Smooth muscle cell (in vitro differentiated cells): ENCODE data around the gene ACAP1. TPM values are rescaled to one million over a fixed set of nuclear protein-coding genes. Genes with fewer than 3 reads are reported as not detected.
A peak's percentile ranks its signal among the peaks of the same experiment; 100 is the strongest.

ENCODE experiments used
- DNase-seq: peaks from one replicate; lab custom pipeline; 2025; ENCODE audit not compliant: unreplicated experiment; lab: John Stamatoyannopoulos, UW
- H2AFZ ChIP-seq: fragments of 200-600 bp; sonication (generic); 2 replicates; pipeline ENCODE4 v1.6.0; 2016; ENCODE audit warnings: antibody characterized with exemption, low read depth, mild to moderate bottlenecking
- H3F3A ChIP-seq: fragments of 200-600 bp; sonication (generic); 2 replicates; pipeline ENCODE4 v1.6.0; 2017; ENCODE audit warnings: antibody characterized with exemption, low read depth
- H3K27ac ChIP-seq: fragments of 200-600 bp; sonication (generic); 2 replicates; pipeline ENCODE4 v1.5.1; 2016; ENCODE audit warnings: low read depth, mild to moderate bottlenecking
- H3K27me3 ChIP-seq: fragments of 200-600 bp; sonication (generic); 2 replicates; pipeline ENCODE4 v1.6.1; 2016; ENCODE audit warnings: low read depth, mild to moderate bottlenecking
- H3K36me3 ChIP-seq: fragments of 200-600 bp; sonication (generic); 2 replicates; pipeline ENCODE4 v1.5.1; 2016; ENCODE audit warnings: low read depth
- H3K4me1 ChIP-seq: fragments of 200-600 bp; sonication (generic); 2 replicates; pipeline ENCODE4 v1.5.1; 2016; ENCODE audit warnings: low read depth
- H3K4me2 ChIP-seq: fragments of 200-600 bp; sonication (generic); 2 replicates; pipeline ENCODE4 v1.6.0; 2016; ENCODE audit warnings: mild to moderate bottlenecking
- H3K4me3 ChIP-seq: fragments of 200-600 bp; sonication (generic); 2 replicates; pipeline ENCODE4 v1.5.1; 2016; ENCODE audit warnings: mild to moderate bottlenecking
- H3K79me2 ChIP-seq: fragments of 200-600 bp; sonication (generic); 2 replicates; pipeline ENCODE4 v1.6.0; 2016; ENCODE audit warnings: low read depth, mild to moderate bottlenecking
- H3K9ac ChIP-seq: fragments of 200-600 bp; sonication (generic); 2 replicates; pipeline ENCODE4 v1.6.0; 2016; ENCODE audit warnings: low read depth
- H3K9me3 ChIP-seq: fragments of 200-600 bp; sonication (generic); replicated peaks from 2 replicates; pipeline ENCODE4 v1.5.1; 2016; ENCODE audit warnings: low read depth
- H4K20me1 ChIP-seq: fragments of 200-600 bp; sonication (generic); 2 replicates; pipeline ENCODE4 v1.6.0; 2016; ENCODE audit warnings: low read depth
- WGBS: methylation state at CpG from one replicate; pipeline ENCODE4 v1.1.7; 2016; ENCODE audit warnings: low lambda C conversion rate; 5-methylcytosine and 5-hydroxymethylcytosine counted together
- polyA plus RNA-seq: library from polyadenylated mRNA; unstranded; fragments of >200 nt; fragmentation: Nextera tagmentation; extraction: Ambion mirVana; gene quantifications from 2 replicates; pipeline ENCODE4 v1.2.1, GENCODE V29; 2016
- total RNA-seq: library from RNA; depleted of rRNA; stranded (reverse); fragments of >200 nt; gene quantifications from 2 replicates; pipeline ENCODE4 v1.2.3, GENCODE V29; 2014
- TF ChIP-seq, protein P1 (sequence below): fragments of 200-600 bp; sonication (generic); IDR thresholded peaks from 2 replicates; pipeline ENCODE4 v1.5.1; 2017; ENCODE audit warnings: borderline replicate concordance, mild to moderate bottlenecking, antibody characterized with exemption; ENCODE audit not compliant: insufficient read depth, poor library complexity, severe bottlenecking

The ACAP1 gene
- total and polyA plus RNA-seq, 2 experiments from 2014 or later = 15.2 to 31.6 TPM

DNA sequence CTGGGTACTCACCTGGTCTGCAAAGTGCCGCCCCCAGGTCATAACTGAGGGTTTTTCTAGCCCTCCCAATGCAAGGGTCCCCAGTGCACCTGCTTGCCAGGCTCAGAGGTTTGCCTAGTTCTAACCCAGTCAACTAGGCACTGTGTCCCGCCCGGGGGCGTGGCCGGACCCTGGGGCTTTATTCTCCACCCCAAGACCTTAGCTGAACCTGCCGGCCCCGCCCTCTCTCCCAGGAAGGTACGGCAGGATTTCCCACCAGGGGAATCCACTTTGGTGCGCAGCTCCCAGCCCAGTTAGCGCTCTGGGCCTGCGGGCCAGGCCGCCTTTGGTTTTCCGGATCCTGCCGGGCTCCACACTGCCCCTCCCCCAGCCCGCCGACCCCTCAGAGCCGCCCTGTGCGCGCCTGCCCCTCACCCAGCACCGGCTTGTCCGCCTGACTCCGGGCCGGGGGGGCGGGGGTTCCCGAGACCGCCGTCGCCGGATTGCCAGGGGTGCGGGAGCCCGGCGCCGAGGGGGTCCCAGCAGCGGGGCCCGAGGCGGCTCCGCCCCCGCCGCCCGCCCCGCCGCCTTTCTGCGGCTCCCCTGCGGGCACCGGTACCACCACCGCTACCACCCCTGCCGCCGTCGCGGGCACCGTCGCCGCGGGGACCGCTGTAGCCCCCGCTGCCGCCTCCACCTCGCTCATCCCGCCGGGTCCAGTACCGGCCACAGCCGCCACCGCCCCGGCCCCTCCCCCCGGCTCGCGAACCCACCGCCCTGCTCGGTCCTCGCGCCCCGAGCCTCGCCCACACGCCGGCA is 42.3 kb upstream of the ACAP1 start:
- Histone ChIP-seq H3K4me1 (no peaks in the 10 kb centered on the region), H3K79me2 (no peaks in the 10 kb centered on the region), H3K27me3 (peaks cover 50% of the 10 kb centered on the region), H3K36me3 (no peaks in the 10 kb centered on the region), H3K4me3 (peak overlapping the region; percentile 35), H3K9ac (no peak overlapping the region), H3F3A (peaks cover 8% of the 10 kb centered on the region), H4K20me1 (no peaks in the 10 kb centered on the region), H2AFZ (no peak overlapping the region), H3K9me3 (no peaks in the 10 kb centered on the region), H3K4me2 (peak overlapping the region; percentile 85), H3K27ac (no peak overlapping the region)
- WGBS = 14% methylated on average over 12 of the region's 75 CpGs
- DNase-seq = no peak
- TF ChIP-seq, protein P1, sequence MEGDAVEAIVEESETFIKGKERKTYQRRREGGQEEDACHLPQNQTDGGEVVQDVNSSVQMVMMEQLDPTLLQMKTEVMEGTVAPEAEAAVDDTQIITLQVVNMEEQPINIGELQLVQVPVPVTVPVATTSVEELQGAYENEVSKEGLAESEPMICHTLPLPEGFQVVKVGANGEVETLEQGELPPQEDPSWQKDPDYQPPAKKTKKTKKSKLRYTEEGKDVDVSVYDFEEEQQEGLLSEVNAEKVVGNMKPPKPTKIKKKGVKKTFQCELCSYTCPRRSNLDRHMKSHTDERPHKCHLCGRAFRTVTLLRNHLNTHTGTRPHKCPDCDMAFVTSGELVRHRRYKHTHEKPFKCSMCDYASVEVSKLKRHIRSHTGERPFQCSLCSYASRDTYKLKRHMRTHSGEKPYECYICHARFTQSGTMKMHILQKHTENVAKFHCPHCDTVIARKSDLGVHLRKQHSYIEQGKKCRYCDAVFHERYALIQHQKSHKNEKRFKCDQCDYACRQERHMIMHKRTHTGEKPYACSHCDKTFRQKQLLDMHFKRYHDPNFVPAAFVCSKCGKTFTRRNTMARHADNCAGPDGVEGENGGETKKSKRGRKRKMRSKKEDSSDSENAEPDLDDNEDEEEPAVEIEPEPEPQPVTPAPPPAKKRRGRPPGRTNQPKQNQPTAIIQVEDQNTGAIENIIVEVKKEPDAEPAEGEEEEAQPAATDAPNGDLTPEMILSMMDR = no peak

DNA sequence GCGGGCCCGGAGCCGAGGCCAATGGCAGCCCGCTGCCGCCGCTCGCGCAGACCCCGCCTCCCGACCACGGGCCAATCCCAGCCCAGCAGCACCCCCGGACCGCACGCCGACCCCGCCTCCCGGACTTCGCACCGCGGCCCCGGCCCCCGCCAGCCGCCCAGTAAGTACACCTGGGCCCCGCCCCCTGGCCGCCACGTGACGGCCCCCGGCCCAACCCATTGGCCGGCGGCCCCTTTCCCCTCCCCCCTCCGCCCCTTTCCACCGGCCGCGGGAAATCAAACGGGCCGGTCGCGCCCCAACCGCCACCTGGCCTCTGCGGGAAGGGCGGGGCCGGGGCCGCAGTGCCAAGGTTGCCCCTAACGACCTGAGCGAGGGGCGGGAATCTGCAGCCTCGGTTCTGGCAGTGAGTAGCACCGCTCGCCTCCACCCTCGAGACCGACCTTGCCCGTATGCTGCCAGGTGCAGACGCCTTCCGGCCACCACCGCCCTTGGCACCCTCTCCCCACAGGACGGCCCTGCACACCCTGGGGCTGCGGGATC is 41.6 kb upstream of the ACAP1 start, which contains the start of gene YBX2:
Gene YBX2 (minus strand): TSS at position 26 of the 540 bp plus-strand sequence. CDS start 139 bp downstream, outside the sequence.
- 5% methylated on average over 15 of the region's 57 CpGs for WGBS
- peak within 1 kb of the TSS; percentile 35 for H3K4me3 ChIP-seq
- no peaks in the 10 kb centered on the region for H3K79me2 ChIP-seq
- H3K27me3 ChIP-seq = peaks cover 50% of the 10 kb centered on the region
- TF ChIP-seq, protein P1 = no peak
- no peaks in the 10 kb centered on the region for H4K20me1 ChIP-seq
- peak within 1 kb of the TSS; percentile 85 for H3K4me2 ChIP-seq
- H3K9ac ChIP-seq = no peak within 1 kb of the TSS
- H3K27ac ChIP-seq = no peak within 1 kb of the TSS
- H2AFZ ChIP-seq = no peak within 1 kb of the TSS
- no peaks in the 10 kb centered on the region for H3K4me1 ChIP-seq
- H3F3A ChIP-seq = peaks cover 8% of the 10 kb centered on the region
- no peak for DNase-seq
- no peaks in the 10 kb centered on the region for H3K36me3 ChIP-seq
- H3K9me3 ChIP-seq = no peaks in the 10 kb centered on the region

DNA sequence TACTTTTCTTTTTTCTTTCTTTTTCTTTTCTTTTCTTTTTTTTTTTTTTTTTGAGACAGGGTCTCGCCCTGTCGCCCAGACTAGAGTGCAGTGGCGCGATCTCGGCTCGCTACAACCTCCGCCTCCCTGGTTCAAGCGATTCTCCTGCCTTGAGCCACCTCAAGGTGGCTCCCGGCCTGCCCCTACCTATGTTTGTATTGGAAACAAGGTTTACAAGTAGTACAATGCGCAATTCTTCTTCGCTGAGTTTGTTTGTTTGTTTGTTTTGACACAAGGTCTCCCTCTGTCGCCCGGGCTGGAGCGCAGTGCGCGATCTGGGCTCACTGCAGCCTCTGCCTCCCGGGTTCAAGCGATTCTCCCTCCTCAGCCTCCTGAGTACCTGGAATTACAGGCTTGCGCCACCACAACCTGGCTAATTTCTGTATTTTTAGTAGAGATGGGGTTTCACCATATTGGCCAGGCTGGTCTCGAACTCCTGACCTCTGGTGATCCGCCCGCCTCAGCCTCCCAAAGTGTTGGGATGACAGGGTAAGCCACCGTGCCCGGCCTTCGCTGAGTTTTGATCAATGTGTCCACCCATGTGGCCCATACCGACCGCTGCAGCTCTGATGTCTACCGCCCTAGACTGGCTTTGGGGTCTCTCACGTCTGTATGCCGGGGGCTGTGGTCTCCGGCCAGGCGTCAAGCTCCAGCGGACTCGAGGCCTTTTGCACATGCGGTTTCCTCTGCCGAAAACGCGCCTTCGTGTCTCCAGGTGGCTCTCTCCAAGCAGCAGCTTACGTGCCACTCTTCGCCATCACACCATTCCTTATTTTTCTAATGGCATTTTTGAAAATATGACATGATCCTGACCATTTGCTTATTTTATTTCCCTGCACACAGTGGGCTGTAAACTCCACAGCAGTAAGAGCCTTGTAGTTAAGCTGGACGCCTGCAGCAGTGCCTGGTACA is 40.8 kb upstream of the ACAP1 start:
- Histone ChIP-seq H3K79me2 (no peaks in the 10 kb centered on the region), H4K20me1 (no peaks in the 10 kb centered on the region), H3F3A (peaks cover 8% of the 10 kb centered on the region), H2AFZ (peak overlapping the region; percentile 50), H3K4me1 (no peaks in the 10 kb centered on the region), H3K9ac (no peak overlapping the region), H3K36me3 (no peaks in the 10 kb centered on the region), H3K27me3 (peaks cover 49% of the 10 kb centered on the region), H3K9me3 (no peaks in the 10 kb centered on the region), H3K27ac (no peak overlapping the region), H3K4me2 (peak overlapping the region; percentile 85), H3K4me3 (no peak overlapping the region)
- 71% methylated on average over 42 of the region's 42 CpGs for WGBS
- TF ChIP-seq, protein P1 = no peak
- no peak for DNase-seq
